GM12891 (cell line): ENCODE data around the gene LPCAT1.

ENCODE experiments used
- PAX5 ChIP-seq: IDR thresholded peaks from 2 replicates; pipeline ENCODE4 v1.6.1; 2011; ENCODE audit warnings: low read length, moderate library complexity, mild to moderate bottlenecking; ENCODE audit not compliant: insufficient read depth, severe bottlenecking
- POLR2A ChIP-seq: IDR thresholded peaks from 2 replicates; pipeline ENCODE4 v1.6.1; 2011; ENCODE audit warnings: low read depth, low read length, control low read depth
- POLR2AphosphoS5 ChIP-seq: IDR thresholded peaks from 2 replicates; pipeline ENCODE4 v1.6.1; 2011; ENCODE audit warnings: low read depth, low read length, control low read depth
- POU2F2 ChIP-seq: IDR thresholded peaks from 2 replicates; pipeline ENCODE4 v1.6.1; 2011; ENCODE audit warnings: low read depth, mild to moderate bottlenecking, control low read depth, low read length, moderate library complexity
- SPI1 ChIP-seq: IDR thresholded peaks from 2 replicates; pipeline ENCODE4 v1.6.1; 2011; ENCODE audit warnings: low read depth, low read length, control low read depth
- TAF1 ChIP-seq: IDR thresholded peaks from 2 replicates; pipeline ENCODE4 v1.6.1; 2011; ENCODE audit warnings: low read depth, low read length, control low read depth

DNA sequence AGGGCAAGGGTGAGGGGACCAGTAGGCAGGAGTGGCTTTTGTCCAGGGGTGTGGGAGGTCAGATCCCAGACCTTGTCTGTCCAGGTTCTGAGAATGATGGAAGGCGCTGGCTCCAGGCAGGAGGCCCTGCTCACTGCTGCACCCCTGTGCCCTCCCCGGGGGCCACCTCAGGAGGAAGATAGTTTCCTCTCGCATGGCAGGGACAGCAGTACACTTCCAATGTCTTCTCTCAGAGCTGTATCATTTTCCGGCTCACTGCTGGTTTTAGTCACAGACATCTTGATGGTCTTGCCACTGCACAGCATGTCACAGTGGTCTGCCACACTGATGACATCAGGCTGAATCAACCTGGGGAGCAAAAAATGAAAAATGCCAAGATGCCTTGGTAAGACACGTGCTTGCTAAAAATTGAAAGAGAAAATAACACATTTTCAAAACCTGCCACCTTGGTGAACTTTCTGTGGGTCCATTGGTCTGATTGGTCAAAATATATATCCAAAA, 75.2 kb downstream of the LPCAT1 start:
- TF ChIP-seq POLR2AphosphoS5 (no peak), SPI1 (no peak), TAF1 (no peak), POLR2A (no peak), POU2F2 (no peak), PAX5 (no peak)
